ENCODE measurements around the gene RNF144A. TPM values are rescaled to one million over a fixed set of nuclear protein-coding genes. Genes with fewer than 3 reads are reported as not detected.

Gene RNF144A
- total and polyA plus RNA-seq, 10 donors: 3.8 to 86.6 (median 50.9) TPM

GRCh38 chr2:7033136-7033960 is 116.1 kb downstream of the RNF144A start:
- intact Hi-C loops (cut with DNase I; ENCODE audit: low total_unique reads): no loop called here
- no peak for DNase-seq
- H3K4me3 ChIP-seq: no peak overlapping the region
- H3K27ac ChIP-seq: peak overlapping the region in 4 of 8 donors; percentile 6 to 84 (median 73)
- TF ChIP-seq POLR2AphosphoS5 (IDR thresholded peaks at IDR 0.05) (peak in 1 of 3 donors; percentile 17), POLR2A (IDR thresholded peaks at IDR 0.05) (no peak)
- H3K36me3 ChIP-seq: peaks cover 0 to 96% (median 29%) of the 10 kb centered on the region in 6 donors
- 85 to 91% (median 89%) methylated on average over 16 to 20 of the region's 20 CpGs for WGBS, 5 donors
- H3K27me3 ChIP-seq (replicated peaks in 1 of 7): no peaks in the 10 kb centered on the region
- peaks cover 3 to 72% (median 35%) of the 10 kb centered on the region in 6 donors for H3K4me1 ChIP-seq
- no peaks in the 10 kb centered on the region for H3K9me3 ChIP-seq

GRCh38 chr2:7034303-7034702 is 117.1 kb downstream of the RNF144A start:
- WGBS, 5 donors: 51 to 86% (median 69%) methylated on average over 14 of the region's 14 CpGs
- Histone ChIP-seq H3K4me3 (no peak overlapping the region), H3K9me3 (no peaks in the 10 kb centered on the region), H3K27ac (peak overlapping the region in 4 of 8 donors; percentile 11 to 84 (median 73)), H3K4me1 (peaks cover 3 to 63% (median 26%) of the 10 kb centered on the region in 6 donors), H3K27me3 (replicated peaks in 1 of 7) (no peaks in the 10 kb centered on the region), H3K36me3 (peaks cover 0 to 90% (median 26%) of the 10 kb centered on the region in 6 donors)
- no peak for DNase-seq
- TF ChIP-seq CTCF (IDR thresholded peaks at IDR 0.05 in 8 of 11, conservative IDR thresholded peaks at IDR 0.05 in 3 of 11) (peak in 5 of 11 experiments; percentile 15 to 49 (median 31)), POLR2AphosphoS5 (IDR thresholded peaks at IDR 0.05) (peak; percentile 43 to 66 (median 51)), POLR2A (IDR thresholded peaks at IDR 0.05) (no peak)
- intact Hi-C loops (cut with DNase I; ENCODE audit: low total_unique reads): no loop called here

GRCh38 chr2:7035884-7036283 is 118.7 kb downstream of the RNF144A start:
- H3K27me3 ChIP-seq (replicated peaks in 1 of 7): no peaks in the 10 kb centered on the region
- intact Hi-C loops (cut with DNase I; ENCODE audit: low total_unique reads): no loop called here
- peaks cover 0 to 52% (median 15%) of the 10 kb centered on the region in 6 donors for H3K4me1 ChIP-seq
- H3K27ac ChIP-seq: no peak overlapping the region
- H3K4me3 ChIP-seq: no peak overlapping the region
- peaks cover 0 to 91% (median 36%) of the 10 kb centered on the region in 6 donors for H3K36me3 ChIP-seq
- 93 to 94% (median 94%) methylated on average over 13 of the region's 13 CpGs for WGBS, 5 donors
- TF ChIP-seq CTCF (IDR thresholded peaks at IDR 0.05 in 8 of 11, conservative IDR thresholded peaks at IDR 0.05 in 3 of 11): no peak
- no peak for TF ChIP-seq POLR2A (IDR thresholded peaks at IDR 0.05)
- no peak for TF ChIP-seq POLR2AphosphoS5 (IDR thresholded peaks at IDR 0.05)
- no peaks in the 10 kb centered on the region for H3K9me3 ChIP-seq
- no peak for DNase-seq

- no peak overlapping the region for H3K4me3 ChIP-seq
- WGBS, 5 donors: 60 to 72% (median 67%) methylated on average over 18 of the region's 18 CpGs
Measured at GRCh38 chr2:7037340-7038333, 120.4 kb downstream of the RNF144A start.

More at GRCh38 chr2:7037340-7038333, 120.4 kb downstream of the RNF144A start:
- Histone ChIP-seq H3K27me3 (replicated peaks in 1 of 7) (no peaks in the 10 kb centered on the region), H3K36me3 (peaks cover 0 to 91% (median 39%) of the 10 kb centered on the region in 6 donors), H3K27ac (no peak overlapping the region), H3K4me1 (peaks cover 0 to 34% (median 9%) of the 10 kb centered on the region in 6 donors), H3K9me3 (no peaks in the 10 kb centered on the region)
- intact Hi-C loops (cut with DNase I; ENCODE audit: low total_unique reads): no loop called here
- TF ChIP-seq CTCF (IDR thresholded peaks at IDR 0.05 in 8 of 11, conservative IDR thresholded peaks at IDR 0.05 in 3 of 11) (peak; percentile 33 to 88 (median 75)), POLR2AphosphoS5 (IDR thresholded peaks at IDR 0.05) (peak in 1 of 3 donors; percentile 41), POLR2A (IDR thresholded peaks at IDR 0.05) (no peak)
- peak; percentile 89 for DNase-seq
